HepG2 (cell line): Measurements from ENCODE around the gene SNAI3. TPM values are rescaled to one million over a fixed set of nuclear protein-coding genes. Genes with fewer than 3 reads are reported as not detected.

ENCODE experiments used
- GATAD2A ChIP-seq: IDR thresholded peaks from 2 replicates; pipeline ENCODE4 v1.6.1; 2016
- MEF2D ChIP-seq: sonication (generic); formaldehyde crosslinking; IDR thresholded peaks from 2 replicates; pipeline ENCODE4 v1.5.1; 2020; ENCODE audit warnings: mild to moderate bottlenecking, missing genetic modification reagents
- NRL ChIP-seq: sonication (generic); formaldehyde crosslinking; IDR thresholded peaks from 2 replicates; pipeline ENCODE4 v1.5.0; 2020; ENCODE audit warnings: missing genetic modification reagents, mild to moderate bottlenecking, moderate library complexity, borderline replicate concordance
- PCBP1 ChIP-seq: fragments of 200-400 bp; formaldehyde crosslinking; IDR thresholded peaks from 2 replicates; pipeline ENCODE4 v1.6.1; 2017; ENCODE audit warnings: mild to moderate bottlenecking, low read depth, low read length, borderline replicate concordance
- PHF5A ChIP-seq: IDR thresholded peaks from one replicate; pipeline ENCODE4 v1.6.1; 2018; ENCODE audit warnings: low read depth, missing genetic modification reagents; ENCODE audit not compliant: unreplicated experiment
- PHF8 ChIP-seq: sonication (generic); formaldehyde crosslinking; IDR thresholded peaks from 2 replicates; pipeline ENCODE4 v1.5.0; 2020; ENCODE audit warnings: missing genetic modification reagents
- SP1 ChIP-seq, 2 experiments: fragments of 450-650 bp in 1 of 2; sonication (generic) in 1 of 2; formaldehyde crosslinking in 1 of 2; IDR thresholded peaks; 2 replicates each; pipeline versions ENCODE4 v1.4.0 to v1.6.1; 2016 to 2020; ENCODE audit warnings: missing genetic modification reagents in 1 of 2
- ZBTB2 ChIP-seq: sonication (generic); formaldehyde crosslinking; IDR thresholded peaks from 2 replicates; pipeline ENCODE4 v1.8.0; 2022; ENCODE audit warnings: low read depth, missing genetic modification reagents
- ZEB1 ChIP-seq: IDR thresholded peaks from 2 replicates; pipeline ENCODE4 v1.6.1; 2012; ENCODE audit warnings: mild to moderate bottlenecking, low read depth, inconsistent platforms; ENCODE audit not compliant: insufficient replicate concordance
- ZGPAT ChIP-seq: IDR thresholded peaks from 2 replicates; pipeline ENCODE4 v1.6.1; 2016; ENCODE audit warnings: mild to moderate bottlenecking
- ZNF224 ChIP-seq: sonication (generic); formaldehyde crosslinking; IDR thresholded peaks from 2 replicates; pipeline ENCODE4 v1.5.0; 2020; ENCODE audit warnings: mild to moderate bottlenecking, missing genetic modification reagents
- ZNF558 ChIP-seq: sonication (generic); formaldehyde crosslinking; IDR thresholded peaks from 2 replicates; pipeline ENCODE4 v1.9.0; 2022; ENCODE audit warnings: mild to moderate bottlenecking, missing genetic modification reagents, borderline replicate concordance
- ZNF704 ChIP-seq: sonication (generic); formaldehyde crosslinking; IDR thresholded peaks from 2 replicates; pipeline ENCODE4 v1.8.1; 2023; ENCODE audit warnings: mild to moderate bottlenecking, inconsistent platforms, moderate library complexity, missing genetic modification reagents, borderline replicate concordance
- polyA plus RNA-seq, 8 experiments: library from polyadenylated mRNA; depleted of rRNA in 3 of 8; stranded (reverse) in 7 of 8; unstranded in 1 of 8; fragments of >200 nt; fragmentation: Illumina TruSeq in 4 of 8; extraction: Trizol in 4 of 8; gene quantifications; 2 replicates each; pipeline versions ENCODE4 v1.2.1 to v1.2.3, GENCODE V29; 2011 to 2016; ENCODE audit warnings: low read depth in 4 of 8, missing spikeins in 1 of 8, mixed read lengths in 1 of 8; ENCODE audit not compliant: insufficient read depth in 1 of 8
- total RNA-seq, 5 experiments: library from RNA; depleted of rRNA; stranded (reverse); fragments of >200 nt; fragmentation: Illumina TruSeq; extraction: Trizol; gene quantifications; 2 replicates each; pipeline ENCODE4 v1.2.3, GENCODE V29; 2016; ENCODE audit warnings: low read depth in 1 of 5
- TF ChIP-seq, protein P1 (sequence below): sonication (generic); formaldehyde crosslinking; IDR thresholded peaks from 2 replicates; pipeline ENCODE4 v1.8.0; 2022; ENCODE audit warnings: mild to moderate bottlenecking, missing genetic modification reagents, moderate library complexity
- TF ChIP-seq, protein P2 (sequence below): sonication (generic); formaldehyde crosslinking; IDR thresholded peaks from 2 replicates; pipeline ENCODE4 v1.5.0; 2020; ENCODE audit warnings: mild to moderate bottlenecking, missing genetic modification reagents
- TF ChIP-seq, protein P3 (sequence below): conservative IDR thresholded peaks from 2 replicates; pipeline ENCODE4 v1.6.1; 2018; ENCODE audit warnings: missing genetic modification reagents
- TF ChIP-seq, protein P4 (sequence below): sonication (generic); formaldehyde crosslinking; IDR thresholded peaks from 2 replicates; pipeline ENCODE4 v1.8.0; 2023; ENCODE audit warnings: mild to moderate bottlenecking, missing genetic modification reagents

The SNAI3 gene
- total and polyA plus RNA-seq, 2 of the 13 experiments (the other 11 are each of a cell fraction or from before 2014, with no cell fraction given): 0.09 to 0.18 TPM

DNA sequence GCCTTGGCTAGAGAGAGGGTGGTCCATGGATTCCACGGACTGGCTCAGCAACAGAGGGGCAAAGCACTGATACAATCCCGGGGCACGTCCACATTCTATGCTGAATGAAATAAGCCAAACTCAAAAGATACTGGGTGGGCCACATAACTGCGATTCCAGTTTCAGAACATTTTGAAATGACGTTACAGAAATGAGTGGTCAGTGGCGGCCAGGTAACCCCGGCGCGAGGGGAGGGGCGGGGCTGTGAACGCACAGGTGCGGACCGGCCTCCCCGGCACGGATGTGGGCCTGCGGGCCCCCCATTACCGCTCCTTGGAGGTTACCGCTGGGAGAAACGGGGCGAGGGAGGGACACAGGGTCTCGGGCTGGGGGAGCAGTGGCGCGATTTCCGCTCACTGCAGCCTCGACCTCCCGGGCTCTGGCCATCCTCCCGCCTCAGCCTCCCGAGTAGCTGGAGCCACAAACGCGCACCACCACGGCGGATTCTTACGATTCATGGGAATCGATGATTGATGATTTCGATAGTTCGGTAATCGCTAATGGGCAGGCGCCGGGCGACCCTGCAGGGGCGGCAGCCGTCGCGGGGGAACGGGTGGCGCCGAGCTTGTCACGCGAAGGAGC is 24.0 kb downstream of the SNAI3 start (continued):
- 0 out of 2 replicates have a peak, but pooled peaks have one; percentile 13 for TF ChIP-seq ZNF704
- TF ChIP-seq ZNF558: no peak; the same call in 1 of the 2 replicates
- peak; percentile 94 for TF ChIP-seq ZNF224 (CRISPR knock-in tag)
- 0 out of 2 replicates have a peak, but pooled peaks have one; percentile 15 for TF ChIP-seq PHF8 (CRISPR knock-in tag)
- TF ChIP-seq, protein P1, sequence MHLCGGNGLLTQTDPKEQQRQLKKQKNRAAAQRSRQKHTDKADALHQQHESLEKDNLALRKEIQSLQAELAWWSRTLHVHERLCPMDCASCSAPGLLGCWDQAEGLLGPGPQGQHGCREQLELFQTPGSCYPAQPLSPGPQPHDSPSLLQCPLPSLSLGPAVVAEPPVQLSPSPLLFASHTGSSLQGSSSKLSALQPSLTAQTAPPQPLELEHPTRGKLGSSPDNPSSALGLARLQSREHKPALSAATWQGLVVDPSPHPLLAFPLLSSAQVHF: 0 out of 2 replicates have a peak, but pooled peaks have one; percentile 45
- TF ChIP-seq ZBTB2 (CRISPR knock-in tag): 0 out of 2 replicates have a peak, but pooled peaks have one; percentile 11
- TF ChIP-seq, protein P2, sequence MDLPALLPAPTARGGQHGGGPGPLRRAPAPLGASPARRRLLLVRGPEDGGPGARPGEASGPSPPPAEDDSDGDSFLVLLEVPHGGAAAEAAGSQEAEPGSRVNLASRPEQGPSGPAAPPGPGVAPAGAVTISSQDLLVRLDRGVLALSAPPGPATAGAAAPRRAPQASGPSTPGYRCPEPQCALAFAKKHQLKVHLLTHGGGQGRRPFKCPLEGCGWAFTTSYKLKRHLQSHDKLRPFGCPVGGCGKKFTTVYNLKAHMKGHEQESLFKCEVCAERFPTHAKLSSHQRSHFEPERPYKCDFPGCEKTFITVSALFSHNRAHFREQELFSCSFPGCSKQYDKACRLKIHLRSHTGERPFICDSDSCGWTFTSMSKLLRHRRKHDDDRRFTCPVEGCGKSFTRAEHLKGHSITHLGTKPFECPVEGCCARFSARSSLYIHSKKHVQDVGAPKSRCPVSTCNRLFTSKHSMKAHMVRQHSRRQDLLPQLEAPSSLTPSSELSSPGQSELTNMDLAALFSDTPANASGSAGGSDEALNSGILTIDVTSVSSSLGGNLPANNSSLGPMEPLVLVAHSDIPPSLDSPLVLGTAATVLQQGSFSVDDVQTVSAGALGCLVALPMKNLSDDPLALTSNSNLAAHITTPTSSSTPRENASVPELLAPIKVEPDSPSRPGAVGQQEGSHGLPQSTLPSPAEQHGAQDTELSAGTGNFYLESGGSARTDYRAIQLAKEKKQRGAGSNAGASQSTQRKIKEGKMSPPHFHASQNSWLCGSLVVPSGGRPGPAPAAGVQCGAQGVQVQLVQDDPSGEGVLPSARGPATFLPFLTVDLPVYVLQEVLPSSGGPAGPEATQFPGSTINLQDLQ (CRISPR knock-in tag): no peak
- peak; percentile 39; the same call in 1 of the 2 replicates for TF ChIP-seq MEF2D (CRISPR knock-in tag)
- no peak for TF ChIP-seq PHF5A
- TF ChIP-seq, protein P3, sequence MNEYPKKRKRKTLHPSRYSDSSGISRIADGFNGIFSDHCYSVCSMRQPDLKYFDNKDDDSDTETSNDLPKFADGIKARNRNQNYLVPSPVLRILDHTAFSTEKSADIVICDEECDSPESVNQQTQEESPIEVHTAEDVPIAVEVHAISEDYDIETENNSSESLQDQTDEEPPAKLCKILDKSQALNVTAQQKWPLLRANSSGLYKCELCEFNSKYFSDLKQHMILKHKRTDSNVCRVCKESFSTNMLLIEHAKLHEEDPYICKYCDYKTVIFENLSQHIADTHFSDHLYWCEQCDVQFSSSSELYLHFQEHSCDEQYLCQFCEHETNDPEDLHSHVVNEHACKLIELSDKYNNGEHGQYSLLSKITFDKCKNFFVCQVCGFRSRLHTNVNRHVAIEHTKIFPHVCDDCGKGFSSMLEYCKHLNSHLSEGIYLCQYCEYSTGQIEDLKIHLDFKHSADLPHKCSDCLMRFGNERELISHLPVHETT: no peak
- 0 out of 2 replicates have a peak, but pooled peaks have one; percentile 36 for TF ChIP-seq PCBP1
- no peak for TF ChIP-seq ZGPAT
- peak; percentile 88; the same call in 1 of the 2 replicates for TF ChIP-seq NRL
- TF ChIP-seq, protein P4, sequence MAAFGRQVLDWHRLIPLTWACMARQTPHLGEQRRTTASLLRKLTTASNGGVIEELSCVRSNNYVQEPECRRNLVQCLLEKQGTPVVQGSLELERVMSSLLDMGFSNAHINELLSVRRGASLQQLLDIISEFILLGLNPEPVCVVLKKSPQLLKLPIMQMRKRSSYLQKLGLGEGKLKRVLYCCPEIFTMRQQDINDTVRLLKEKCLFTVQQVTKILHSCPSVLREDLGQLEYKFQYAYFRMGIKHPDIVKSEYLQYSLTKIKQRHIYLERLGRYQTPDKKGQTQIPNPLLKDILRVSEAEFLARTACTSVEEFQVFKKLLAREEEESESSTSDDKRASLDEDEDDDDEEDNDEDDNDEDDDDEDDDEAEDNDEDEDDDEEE: peak; percentile 56; the same call in 1 of the 2 replicates
- TF ChIP-seq SP1 (IDR thresholded peaks at IDR 0.05): no peak
- TF ChIP-seq SP1 (CRISPR knock-in tag; IDR thresholded peaks at IDR 0.05): no peak
- peak; percentile 94 for TF ChIP-seq ZEB1
- TF ChIP-seq GATAD2A (CRISPR knock-in tag): peak; percentile 27; the same call in 1 of the 2 replicates
